GM19452 (cell line): Measurements from ENCODE around the gene OR2T2.
"Not testable (repeated sequence)": the region's sequence is repeated elsewhere in the genome, so short reads cannot be mapped to it uniquely, and the experiment has no call there.

Experiments used
- ATAC-seq: cut with Tn5 transposase; IDR thresholded peaks from one replicate; pipeline ENCODE4 v1.9.1; 2021; ENCODE audit not compliant: unreplicated experiment

OR2T2 gene

GRCh38 chr1:248450466-248451145, 5.2 kb downstream of the OR2T2 start:
- ATAC-seq: peak; percentile 45

GRCh38 chr1:248453619-248454018, 8.2 kb downstream of the OR2T2 start:
- ATAC-seq: not testable (repeated sequence)

DNA sequence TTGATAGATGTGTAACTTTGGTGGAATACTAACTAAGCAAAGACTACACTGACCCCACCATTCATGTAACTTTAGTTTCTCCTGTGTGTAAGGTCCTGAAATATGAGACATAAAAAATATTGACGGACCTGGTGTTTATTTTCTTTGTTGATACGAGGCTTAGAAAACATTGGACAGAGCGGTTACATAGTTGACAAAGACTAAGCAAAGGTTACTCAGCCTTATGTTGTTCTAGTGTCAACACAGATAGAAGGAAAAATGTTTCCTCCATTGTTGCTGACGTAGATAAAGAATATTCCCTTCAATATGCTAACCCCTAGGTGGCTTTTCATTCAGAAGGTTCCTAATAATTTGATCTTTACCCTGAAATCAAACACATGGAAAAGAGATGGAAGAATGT, 9.6 kb downstream of the OR2T2 start:
- not testable (repeated sequence) for ATAC-seq

GRCh38 chr1:248456635-248457034, 11.2 kb downstream of the OR2T2 start:
- ATAC-seq: not testable (repeated sequence)

GRCh38 chr1:248459117-248459516, 13.7 kb downstream of the OR2T2 start:
- not testable (repeated sequence) for ATAC-seq

- no peak for ATAC-seq
Observed at GRCh38 chr1:248471154-248471553, 25.7 kb downstream of the OR2T2 start.

DNA sequence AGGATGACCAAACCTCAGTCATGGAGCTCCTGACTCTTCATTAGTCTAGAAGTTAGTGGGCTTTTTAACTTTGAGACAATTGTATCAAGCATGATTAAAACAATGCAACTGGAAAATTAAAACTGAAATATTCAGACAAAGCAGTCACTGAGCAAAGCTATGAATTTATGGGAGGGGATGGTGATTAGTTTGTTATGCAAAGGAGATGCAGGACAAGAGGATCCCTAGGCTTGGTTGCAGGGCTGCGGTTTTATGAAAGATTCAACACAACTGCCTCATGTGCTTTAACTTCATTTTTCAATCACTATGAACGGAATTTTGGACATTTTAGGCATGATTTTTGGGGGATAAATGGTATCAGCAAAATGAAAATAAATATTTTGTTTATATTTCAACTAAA, 26.7 kb downstream of the OR2T2 start:
- ATAC-seq: not testable (repeated sequence)

DNA sequence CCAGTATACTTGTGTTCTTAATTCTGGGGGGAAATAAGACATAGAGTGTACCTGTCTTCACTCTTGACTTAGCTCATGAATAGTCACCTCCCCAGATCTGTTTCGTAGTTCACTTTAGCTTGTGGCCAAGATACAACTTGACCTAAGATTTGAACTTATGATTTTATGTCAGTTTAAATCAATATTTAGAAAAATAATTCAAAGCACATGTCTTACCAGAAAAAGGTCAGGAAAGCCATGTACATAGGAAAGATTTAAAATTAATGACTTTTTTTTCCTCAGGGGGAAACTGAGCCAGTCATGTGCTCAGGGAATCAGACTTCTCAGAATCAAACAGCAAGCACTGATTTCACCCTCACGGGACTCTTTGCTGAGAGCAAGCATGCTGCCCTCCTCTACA, 27.6 kb downstream of the OR2T2 start, which contains the start of gene OR2T3:
Gene OR2T3 (plus strand): TSS at position 301 of the 400 bp plus-strand sequence. CDS start 0 bp downstream, at position 301.
- not testable (repeated sequence) for ATAC-seq

GRCh38 chr1:248475660-248476059, 30.2 kb downstream of the OR2T2 start:
- not testable (repeated sequence) for ATAC-seq

GRCh38 chr1:248481686-248482579, 36.5 kb downstream of the OR2T2 start:
- ATAC-seq: peak; percentile 88

DNA sequence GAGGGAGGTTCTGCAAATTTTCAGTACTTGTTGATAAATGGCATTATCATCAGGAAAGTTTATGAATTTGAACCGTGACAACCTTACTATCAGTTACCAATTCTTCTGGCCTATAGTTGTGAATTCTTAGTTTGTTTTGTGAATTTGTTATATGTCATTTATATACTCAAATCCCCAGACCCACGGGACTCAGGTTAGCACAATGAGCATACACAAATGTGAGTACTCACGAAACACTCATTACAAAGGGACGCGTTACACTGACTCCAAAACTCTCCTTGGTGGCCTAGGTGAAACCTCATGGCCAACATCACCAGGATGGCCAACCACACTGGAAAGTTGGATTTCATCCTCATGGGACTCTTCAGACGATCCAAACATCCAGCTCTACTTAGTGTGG, 42.9 kb downstream of the OR2T2 start, which contains the start of gene OR2T5:
Gene OR2T5 (plus strand): TSS at position 301 of the 400 bp plus-strand sequence. CDS start 0 bp downstream, at position 301.
- not testable (repeated sequence) for ATAC-seq

DNA sequence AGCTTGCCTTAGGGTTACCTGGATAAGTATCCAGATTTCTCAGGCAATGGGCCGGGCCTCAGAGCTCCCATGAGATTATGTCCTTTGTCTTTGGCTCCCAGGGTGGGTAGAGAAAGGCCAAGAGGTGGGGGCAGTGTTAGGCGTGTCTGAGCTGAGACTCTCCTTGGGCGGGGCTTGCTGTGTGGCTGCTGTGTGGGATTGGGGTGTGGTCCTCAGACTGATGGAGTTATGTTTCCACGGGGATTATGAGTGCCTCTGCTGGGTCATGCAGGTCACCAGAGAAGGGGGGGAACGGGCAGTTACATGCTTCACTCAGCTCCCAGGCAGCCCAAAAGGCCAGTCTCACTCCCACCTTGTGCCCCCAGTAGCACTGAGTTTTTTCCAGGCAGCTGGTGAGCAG, 51.2 kb downstream of the OR2T2 start:
- ATAC-seq: not testable (repeated sequence)

- ATAC-seq: not testable (repeated sequence)
Observed at GRCh38 chr1:248500305-248501035, 55.0 kb downstream of the OR2T2 start.
